K562 (cell line): ENCODE data around the gene ZNF48. TPM values are rescaled to one million over a fixed set of nuclear protein-coding genes. Genes with fewer than 3 reads are reported as not detected.

Experiments
- HMG20A ChIP-seq: fragments of 450-650 bp; formaldehyde crosslinking; conservative IDR thresholded peaks from 2 replicates; pipeline ENCODE4 v1.4.0; 2020; ENCODE audit warnings: mild to moderate bottlenecking, mixed read lengths
- IRF1 ChIP-seq: sonication (generic); formaldehyde crosslinking; IDR thresholded peaks from 2 replicates; pipeline ENCODE4 v1.8.0; 2022; ENCODE audit warnings: missing genetic modification reagents, mild to moderate bottlenecking, borderline replicate concordance
- LCOR ChIP-seq: sonication (generic); formaldehyde crosslinking; IDR thresholded peaks from 2 replicates; pipeline ENCODE4 v1.8.0; 2022; ENCODE audit warnings: mild to moderate bottlenecking, missing genetic modification reagents
- PRPF4 ChIP-seq: fragments of 200-400 bp; formaldehyde crosslinking; IDR thresholded peaks from one replicate; pipeline ENCODE4 v1.6.1; 2017; ENCODE audit warnings: low read length, low read depth, mild to moderate bottlenecking; ENCODE audit not compliant: insufficient read depth, poor library complexity, severe bottlenecking
- RHOXF2B ChIP-seq: fragments of 250-450 bp; sonication (Bioruptor Pico); conservative IDR thresholded peaks from 2 replicates; pipeline ENCODE4 v1.5.1; 2021
- RUNX1 ChIP-seq: sonication (generic); IDR thresholded peaks from 2 replicates; pipeline ENCODE4 v1.6.1; 2016; ENCODE audit warnings: antibody characterized with exemption, low read depth
- TBP ChIP-seq: optimal IDR thresholded peaks from 2 replicates; pipeline ENCODE3; 2011; ENCODE audit warnings: low read depth, low read length, improper control_type of control experiment
- ZBTB12 ChIP-seq: fragments of 250-450 bp; sonication (Bioruptor Pico); IDR thresholded peaks from 2 replicates; pipeline ENCODE4 v1.4.0; 2020
- ZBTB26 ChIP-seq: fragments of 450-650 bp; formaldehyde crosslinking; IDR thresholded peaks from 2 replicates; pipeline ENCODE4 v1.4.0; 2022; ENCODE audit warnings: missing genetic modification characterization
- ZC3H4 ChIP-seq: sonication (generic); formaldehyde crosslinking; IDR thresholded peaks from 2 replicates; pipeline ENCODE4 v1.9.0; 2021; ENCODE audit warnings: missing genetic modification reagents, borderline replicate concordance
- ZEB2 ChIP-seq: fragments of 450-650 bp; IDR thresholded peaks from 2 replicates; pipeline ENCODE4 v1.6.1; 2016
- ZNF212 ChIP-seq: fragments of 450-650 bp; formaldehyde crosslinking; IDR thresholded peaks from 2 replicates; pipeline ENCODE4 v1.4.0; 2020; ENCODE audit warnings: mild to moderate bottlenecking
- ZNF23 ChIP-seq: fragments of 250-450 bp; sonication (Bioruptor Pico); IDR thresholded peaks from 2 replicates; pipeline ENCODE4 v1.4.0; 2020; ENCODE audit warnings: mild to moderate bottlenecking
- polyA plus RNA-seq, 8 experiments: library from polyadenylated mRNA; depleted of rRNA in 4 of 8; stranded (reverse) in 5 of 8; unstranded in 3 of 8; fragments of >200 nt; fragmentation: Nextera tagmentation in 2 of 8; fragmentation: Illumina TruSeq in 1 of 8; extraction: Ambion mirVana in 2 of 8; extraction: Trizol in 1 of 8; gene quantifications; 2 replicates each; pipeline versions ENCODE4 v1.2.1 to v1.2.3, GENCODE V29; 2011 to 2014; ENCODE audit warnings: inconsistent platforms in 1 of 8, missing spikeins in 1 of 8
- total RNA-seq, 7 experiments: library from RNA; depleted of rRNA in 6 of 7; stranded (reverse); fragments of >200 nt in 6 of 7; fragmentation: Illumina TruSeq in 2 of 7; extraction: Trizol in 2 of 7; gene quantifications; 2 replicates each; pipeline versions ENCODE4 v1.2.1 to v1.2.3, GENCODE V29; 2011 to 2021; ENCODE audit warnings: low replicate concordance in 1 of 7
- TF ChIP-seq, protein P1 (sequence below): sonication (generic); formaldehyde crosslinking; IDR thresholded peaks from 2 replicates; pipeline ENCODE4 v1.8.1; 2023; ENCODE audit warnings: mild to moderate bottlenecking, missing genetic modification reagents

Gene ZNF48
- total and polyA plus RNA-seq, 9 of the 15 experiments (the other 6 are each of a cell fraction or from before 2014, with no cell fraction given) = 0.38 to 11.6 (median 4.7) TPM

DNA sequence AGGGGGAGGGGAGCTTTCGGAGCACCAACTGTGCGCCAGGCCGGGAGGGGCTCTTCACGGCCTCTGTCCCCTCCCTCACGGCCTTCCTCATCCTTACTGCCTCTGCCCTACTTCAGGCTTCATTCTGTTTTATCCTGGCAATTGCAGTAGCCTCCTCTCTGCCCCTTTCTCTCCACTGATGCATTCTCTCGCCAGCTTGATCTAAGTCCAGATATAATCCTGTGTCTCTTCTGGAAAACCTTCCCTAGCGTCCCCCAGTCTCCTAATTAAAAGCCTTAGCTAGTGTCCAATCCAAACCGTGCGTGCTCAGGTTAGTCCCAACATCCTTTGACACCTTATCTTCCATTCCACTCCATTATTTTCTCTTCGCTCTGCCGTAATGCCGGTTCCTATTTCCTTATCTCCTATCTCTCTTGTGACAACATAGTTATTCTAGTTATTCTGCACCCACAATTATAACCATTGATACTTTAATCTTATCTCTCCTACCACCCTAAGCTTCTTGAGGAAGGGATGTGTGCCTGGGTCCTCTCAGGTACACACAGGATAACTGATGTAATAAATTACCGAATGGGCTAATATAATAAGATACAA, 869 bp downstream of the ZNF48 start (continued):
- no peak for TF ChIP-seq IRF1 (CRISPR knock-in tag)
- TF ChIP-seq ZNF23 = no peak
- no peak for TF ChIP-seq ZBTB12 (CRISPR knock-in tag)
- 0 out of 2 replicates have a peak, but pooled peaks have one; percentile 25 for TF ChIP-seq ZC3H4 (CRISPR knock-in tag)
- peak; percentile 20 for TF ChIP-seq TBP
- TF ChIP-seq ZEB2 = peak; percentile 9; the same call in 1 of the 2 replicates
- TF ChIP-seq RHOXF2B (CRISPR knock-in tag) = no peak
- TF ChIP-seq PRPF4 = peak; percentile 2
- TF ChIP-seq RUNX1 = no peak
- TF ChIP-seq ZBTB26 (CRISPR knock-in tag) = 0 out of 2 replicates have a peak, but pooled peaks have one; percentile 13
- TF ChIP-seq ZNF212 (CRISPR knock-in tag) = no peak
- peak; percentile 57; the same call in 1 of the 2 replicates for TF ChIP-seq LCOR
- no peak for TF ChIP-seq HMG20A (CRISPR knock-in tag)
- TF ChIP-seq, protein P1, sequence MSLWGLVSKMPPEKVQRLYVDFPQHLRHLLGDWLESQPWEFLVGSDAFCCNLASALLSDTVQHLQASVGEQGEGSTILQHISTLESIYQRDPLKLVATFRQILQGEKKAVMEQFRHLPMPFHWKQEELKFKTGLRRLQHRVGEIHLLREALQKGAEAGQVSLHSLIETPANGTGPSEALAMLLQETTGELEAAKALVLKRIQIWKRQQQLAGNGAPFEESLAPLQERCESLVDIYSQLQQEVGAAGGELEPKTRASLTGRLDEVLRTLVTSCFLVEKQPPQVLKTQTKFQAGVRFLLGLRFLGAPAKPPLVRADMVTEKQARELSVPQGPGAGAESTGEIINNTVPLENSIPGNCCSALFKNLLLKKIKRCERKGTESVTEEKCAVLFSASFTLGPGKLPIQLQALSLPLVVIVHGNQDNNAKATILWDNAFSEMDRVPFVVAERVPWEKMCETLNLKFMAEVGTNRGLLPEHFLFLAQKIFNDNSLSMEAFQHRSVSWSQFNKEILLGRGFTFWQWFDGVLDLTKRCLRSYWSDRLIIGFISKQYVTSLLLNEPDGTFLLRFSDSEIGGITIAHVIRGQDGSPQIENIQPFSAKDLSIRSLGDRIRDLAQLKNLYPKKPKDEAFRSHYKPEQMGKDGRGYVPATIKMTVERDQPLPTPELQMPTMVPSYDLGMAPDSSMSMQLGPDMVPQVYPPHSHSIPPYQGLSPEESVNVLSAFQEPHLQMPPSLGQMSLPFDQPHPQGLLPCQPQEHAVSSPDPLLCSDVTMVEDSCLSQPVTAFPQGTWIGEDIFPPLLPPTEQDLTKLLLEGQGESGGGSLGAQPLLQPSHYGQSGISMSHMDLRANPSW (CRISPR knock-in tag) = no peak
